GM12872 (cell line): ENCODE measurements around the gene EHMT2.

Experiments
- TF ChIP-seq, protein P1 (sequence below): IDR thresholded peaks from 3 replicates; pipeline ENCODE4 v1.5.1; 2011; ENCODE audit warnings: low read depth, mild to moderate bottlenecking, low read length, moderate library complexity; ENCODE audit not compliant: insufficient read depth

EHMT2 gene

DNA sequence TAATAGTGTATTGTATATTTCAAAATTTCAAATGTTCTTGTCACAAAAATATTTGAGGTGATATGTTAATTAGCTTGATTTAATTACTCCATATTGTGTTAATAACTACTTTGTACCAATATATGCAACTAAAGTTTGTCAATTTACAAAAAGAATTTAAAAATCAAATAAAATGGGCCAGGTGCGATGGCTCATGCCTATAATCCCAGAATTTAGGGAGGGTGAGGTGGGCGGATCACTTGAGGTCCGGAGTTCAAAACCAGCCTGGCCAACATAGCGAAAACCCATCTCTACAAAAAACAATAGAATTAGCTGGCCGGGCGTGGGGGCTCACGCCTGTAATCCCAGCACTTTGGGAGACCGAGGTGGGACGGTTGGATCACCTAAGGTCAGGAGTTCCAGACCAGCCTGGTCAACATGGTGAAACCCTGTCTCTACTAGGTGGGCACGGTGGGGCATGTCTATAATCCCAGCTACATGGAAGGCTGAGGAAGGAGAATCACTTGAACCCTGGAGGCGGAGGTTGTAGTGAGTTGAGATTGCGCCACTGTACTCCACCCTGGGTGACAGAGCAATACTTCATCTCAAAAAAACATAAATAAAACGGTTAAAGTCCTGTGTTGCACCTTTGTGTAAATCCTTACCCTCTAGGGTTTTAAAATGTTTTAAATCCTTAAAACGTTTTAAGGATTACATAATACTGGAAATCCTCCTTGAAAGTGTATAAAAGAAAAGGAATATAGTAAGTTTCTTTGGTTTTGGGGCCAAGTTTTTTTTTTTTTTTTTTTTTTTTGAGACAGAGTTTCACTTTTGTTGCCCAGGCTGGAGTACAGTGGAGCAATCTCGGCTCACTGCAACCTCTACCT lies 65.9 kb downstream of the EHMT2 start:
- TF ChIP-seq, protein P1, sequence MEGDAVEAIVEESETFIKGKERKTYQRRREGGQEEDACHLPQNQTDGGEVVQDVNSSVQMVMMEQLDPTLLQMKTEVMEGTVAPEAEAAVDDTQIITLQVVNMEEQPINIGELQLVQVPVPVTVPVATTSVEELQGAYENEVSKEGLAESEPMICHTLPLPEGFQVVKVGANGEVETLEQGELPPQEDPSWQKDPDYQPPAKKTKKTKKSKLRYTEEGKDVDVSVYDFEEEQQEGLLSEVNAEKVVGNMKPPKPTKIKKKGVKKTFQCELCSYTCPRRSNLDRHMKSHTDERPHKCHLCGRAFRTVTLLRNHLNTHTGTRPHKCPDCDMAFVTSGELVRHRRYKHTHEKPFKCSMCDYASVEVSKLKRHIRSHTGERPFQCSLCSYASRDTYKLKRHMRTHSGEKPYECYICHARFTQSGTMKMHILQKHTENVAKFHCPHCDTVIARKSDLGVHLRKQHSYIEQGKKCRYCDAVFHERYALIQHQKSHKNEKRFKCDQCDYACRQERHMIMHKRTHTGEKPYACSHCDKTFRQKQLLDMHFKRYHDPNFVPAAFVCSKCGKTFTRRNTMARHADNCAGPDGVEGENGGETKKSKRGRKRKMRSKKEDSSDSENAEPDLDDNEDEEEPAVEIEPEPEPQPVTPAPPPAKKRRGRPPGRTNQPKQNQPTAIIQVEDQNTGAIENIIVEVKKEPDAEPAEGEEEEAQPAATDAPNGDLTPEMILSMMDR = no peak

DNA sequence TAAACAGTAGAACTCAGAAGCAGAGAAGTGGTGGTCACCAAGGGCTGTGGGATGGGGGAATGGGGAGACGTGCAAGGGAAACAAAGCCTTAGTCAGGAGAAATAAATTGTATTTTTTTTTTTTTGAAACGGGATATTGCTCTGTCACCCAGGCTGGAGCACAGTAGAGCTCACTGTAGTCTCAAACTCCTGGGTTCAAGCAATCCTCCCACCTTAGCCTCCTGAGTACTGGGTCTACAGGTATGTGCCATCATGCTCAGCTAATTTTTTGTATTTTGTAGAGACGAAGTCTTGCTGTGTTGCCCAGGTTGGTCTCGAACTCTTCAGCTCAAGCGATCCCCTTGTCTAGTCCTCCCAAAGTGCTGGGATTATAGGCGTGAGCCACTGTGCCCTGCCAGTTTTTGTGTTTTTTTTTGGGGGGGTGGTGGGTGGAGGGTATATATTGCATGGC lies 66.6 kb downstream of the EHMT2 start:
- TF ChIP-seq, protein P1 = no peak
